GM21825 (cell line): ENCODE data around the gene GCNT2.
"Not testable (repeated sequence)": the region's sequence is repeated elsewhere in the genome, so short reads cannot be mapped to it uniquely, and the experiment has no call there.

ENCODE experiments used
- ATAC-seq: cut with Tn5 transposase; IDR thresholded peaks from one replicate; pipeline ENCODE4 v1.9.1; 2021; ENCODE audit warnings: mild to moderate bottlenecking, moderate library complexity; ENCODE audit not compliant: unreplicated experiment

Gene GCNT2

DNA sequence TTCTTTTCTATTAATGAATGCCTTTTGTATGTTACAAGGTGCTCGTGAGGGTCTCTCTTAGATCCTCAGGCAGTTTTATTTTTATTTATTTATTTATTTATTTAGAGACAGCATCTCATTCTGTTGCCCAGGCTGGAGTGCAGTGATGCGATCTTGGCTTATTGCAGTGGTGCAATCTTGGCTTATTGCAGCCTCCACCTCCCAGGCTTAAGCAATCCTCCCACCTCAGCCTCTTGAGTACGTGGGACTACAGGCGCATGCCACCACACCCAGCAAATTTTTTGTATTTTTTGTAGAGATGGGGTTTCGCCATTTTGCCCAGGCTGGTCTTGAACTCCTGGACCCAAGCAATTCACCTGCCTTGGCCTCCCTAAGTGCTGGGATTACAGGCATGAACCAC is 79.5 kb downstream of the GCNT2 start:
- ATAC-seq: not testable (repeated sequence)

- ATAC-seq: no peak
Measured at GRCh38 chr6:10603219-10603618, 82.1 kb downstream of the GCNT2 start.

DNA sequence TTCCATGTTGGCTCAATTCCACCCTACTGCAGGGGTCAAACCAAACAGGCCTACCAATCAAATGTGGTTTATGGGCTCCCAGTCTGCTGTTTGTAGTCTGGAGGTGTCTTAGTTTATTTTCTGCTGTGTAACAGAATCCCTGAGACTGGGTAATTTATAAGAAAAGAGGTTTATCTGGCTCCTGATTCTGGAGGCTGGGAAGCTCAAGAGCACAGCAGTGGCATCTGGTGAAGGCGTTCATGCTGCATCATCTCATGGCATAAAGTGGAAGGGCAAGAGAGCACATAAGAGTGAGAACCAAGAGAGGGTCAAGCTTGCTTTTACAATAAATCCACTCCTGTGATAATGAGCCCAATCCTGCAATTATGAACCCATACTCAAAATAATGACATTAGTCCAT is 87.9 kb downstream of the GCNT2 start:
- no peak for ATAC-seq

DNA sequence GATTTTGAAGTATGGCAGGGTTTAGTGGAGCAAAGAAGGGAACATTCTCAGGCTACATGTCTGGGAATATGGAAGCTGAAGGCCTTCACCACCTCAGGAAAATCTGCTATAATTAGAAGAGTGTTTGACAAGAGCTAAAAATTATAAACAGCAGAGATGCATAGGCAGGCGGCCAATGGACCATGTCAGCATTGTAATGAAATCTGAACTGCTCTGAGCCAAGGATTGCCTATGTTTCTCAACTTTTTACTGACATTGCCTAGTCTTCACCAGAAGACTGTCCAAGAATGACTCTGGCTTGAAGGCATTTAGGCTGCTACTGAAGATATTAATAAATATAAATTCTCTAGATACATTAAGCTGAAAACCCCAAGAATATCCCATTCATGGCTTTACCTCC is 89.1 kb downstream of the GCNT2 start:
- ATAC-seq: no peak

DNA sequence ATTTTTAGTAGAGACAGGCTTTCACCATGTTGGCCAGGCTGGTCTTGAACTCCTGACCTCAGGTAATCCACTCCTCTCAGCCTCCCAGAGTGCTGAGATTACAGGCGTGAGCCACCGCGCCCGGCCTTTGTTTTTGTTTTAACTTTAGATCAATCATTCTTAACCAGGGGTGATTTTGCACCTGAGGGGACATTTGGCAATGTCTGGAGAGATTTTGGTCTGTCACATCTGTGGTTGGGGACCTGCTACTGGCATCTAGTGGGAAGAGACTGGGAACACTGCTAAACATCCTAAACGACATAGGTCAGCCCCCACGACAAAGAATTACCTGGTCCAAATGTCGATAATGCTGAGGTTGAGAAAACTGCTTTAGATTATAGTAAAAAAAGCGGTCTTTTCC is 91.0 kb downstream of the GCNT2 start:
- ATAC-seq: no peak

DNA sequence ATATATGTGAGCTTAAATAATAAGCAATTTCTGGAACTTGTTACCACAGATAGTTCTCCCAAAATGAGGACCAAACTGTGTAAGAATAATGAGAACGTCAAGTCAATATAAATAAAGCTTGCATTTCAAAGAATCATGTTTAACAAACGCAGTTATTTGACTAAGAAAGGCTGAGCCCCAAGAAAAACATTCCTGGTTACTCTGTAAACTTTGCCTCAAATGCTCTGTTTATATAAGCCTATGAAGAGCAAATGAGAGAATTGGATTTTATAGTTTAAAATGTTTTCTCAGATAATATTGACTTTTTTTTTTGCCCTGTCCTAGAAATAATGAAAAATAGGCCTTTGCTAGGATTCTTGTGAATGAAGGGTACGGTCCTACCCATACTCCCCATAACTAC is 91.9 kb downstream of the GCNT2 start:
- no peak for ATAC-seq

DNA sequence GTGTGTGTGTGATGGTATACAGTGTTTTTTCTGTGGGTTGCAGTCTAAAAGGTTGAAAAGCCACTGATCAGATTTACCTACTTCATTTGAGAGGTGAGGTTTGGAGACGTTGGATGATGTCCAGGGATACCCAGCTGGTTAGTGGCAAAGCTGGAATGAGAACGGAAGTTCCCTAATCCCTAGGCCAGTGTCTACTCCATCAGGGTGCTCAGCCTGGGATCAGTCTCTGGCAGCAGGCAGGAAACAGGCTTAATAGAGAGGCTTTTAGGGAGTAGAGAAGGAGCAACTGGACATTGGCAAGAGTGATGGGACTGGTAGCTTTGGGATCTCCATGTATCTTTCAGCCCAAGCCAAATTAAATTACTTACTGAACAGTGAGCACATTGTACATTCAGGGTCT is 92.6 kb downstream of the GCNT2 start:
- ATAC-seq: no peak

GRCh38 chr6:10615675-10616074 is 94.5 kb downstream of the GCNT2 start:
- no peak for ATAC-seq

DNA sequence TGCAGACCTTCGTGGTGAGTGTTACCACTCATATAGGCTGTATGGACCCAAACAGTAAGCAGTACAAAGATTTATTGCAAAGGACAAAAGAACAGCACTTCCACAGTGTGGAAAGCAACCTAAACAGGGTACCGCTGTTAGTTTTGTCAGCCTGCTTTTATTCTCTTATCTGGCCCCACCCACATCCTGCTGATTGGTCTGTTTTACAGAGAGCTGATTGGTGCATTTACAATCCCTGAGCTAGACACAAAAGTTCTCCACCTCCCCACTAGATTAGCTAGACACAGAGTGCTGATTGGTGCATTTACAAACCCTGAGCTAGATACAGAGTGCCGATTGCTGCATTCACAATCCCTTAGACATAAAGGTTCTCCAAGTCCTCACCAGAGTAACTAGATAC is 95.1 kb downstream of the GCNT2 start:
- ATAC-seq: not testable (repeated sequence)

DNA sequence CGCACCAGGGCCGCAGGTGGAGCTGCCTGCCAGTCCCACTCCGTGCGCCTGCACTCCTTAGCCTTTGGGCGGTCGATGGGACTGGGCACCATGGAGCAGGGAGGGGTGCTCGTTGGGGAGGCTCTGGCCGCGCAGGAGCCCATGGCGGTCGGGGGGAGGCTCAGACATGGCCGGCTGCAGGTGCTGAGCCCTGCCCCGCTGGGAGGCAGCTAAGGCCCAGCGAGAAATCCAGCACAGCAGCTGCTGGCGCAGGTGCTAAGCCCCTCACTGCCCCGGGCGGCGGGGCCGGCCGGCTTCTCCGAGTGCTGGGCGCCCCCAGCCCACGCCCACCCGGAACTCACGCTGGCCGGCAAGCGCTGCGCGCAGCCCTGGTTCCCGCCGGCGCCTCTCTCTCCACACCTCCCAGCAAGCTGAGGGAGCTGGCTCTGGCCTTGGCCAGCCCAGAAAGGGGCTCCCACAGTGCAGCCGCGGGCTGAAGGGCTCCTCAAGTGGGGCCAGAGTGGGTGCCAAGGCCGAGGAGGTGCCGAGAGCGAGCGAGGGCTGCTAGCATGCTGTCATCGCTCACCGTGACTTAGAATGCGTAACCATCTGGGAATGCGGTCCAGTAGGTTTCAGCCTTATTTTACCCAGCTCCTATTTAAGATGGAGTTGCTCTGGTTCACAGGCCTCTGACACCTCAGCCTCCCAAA is 96.0 kb downstream of the GCNT2 start:
- no peak for ATAC-seq

DNA sequence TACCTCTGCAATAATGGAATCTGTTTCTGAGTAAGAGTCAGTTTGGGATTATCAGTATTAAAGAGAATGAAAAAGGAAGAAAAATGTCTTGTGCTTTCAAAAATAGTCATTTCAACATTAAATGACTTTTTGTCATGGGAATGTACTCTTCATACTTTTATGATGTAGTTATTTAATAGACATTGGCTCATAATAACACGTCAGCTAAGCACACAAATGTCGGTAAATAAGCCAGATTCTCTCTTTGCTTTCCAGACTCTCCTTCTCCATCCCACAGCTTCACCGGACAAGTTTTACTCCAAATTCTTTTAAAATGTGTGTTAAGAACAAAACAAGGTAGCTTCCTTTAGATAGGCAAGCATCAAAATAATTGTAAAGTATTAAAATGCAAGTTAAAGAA is 97.3 kb downstream of the GCNT2 start:
- no peak for ATAC-seq

- no peak for ATAC-seq
Measured at GRCh38 chr6:10621213-10621612, 100.1 kb downstream of the GCNT2 start.

- ATAC-seq: no peak
Measured at GRCh38 chr6:10621847-10622246, 100.7 kb downstream of the GCNT2 start.

GRCh38 chr6:10624836-10625235 is 103.7 kb downstream of the GCNT2 start:
- ATAC-seq: no peak

GRCh38 chr6:10626154-10626741 is 105.1 kb downstream of the GCNT2 start:
- ATAC-seq: no peak

GRCh38 chr6:10627800-10628199 is 106.6 kb downstream of the GCNT2 start:
- ATAC-seq: no peak

- no peak for ATAC-seq
Measured at GRCh38 chr6:10630178-10630577, 109.0 kb downstream of the GCNT2 start.

DNA sequence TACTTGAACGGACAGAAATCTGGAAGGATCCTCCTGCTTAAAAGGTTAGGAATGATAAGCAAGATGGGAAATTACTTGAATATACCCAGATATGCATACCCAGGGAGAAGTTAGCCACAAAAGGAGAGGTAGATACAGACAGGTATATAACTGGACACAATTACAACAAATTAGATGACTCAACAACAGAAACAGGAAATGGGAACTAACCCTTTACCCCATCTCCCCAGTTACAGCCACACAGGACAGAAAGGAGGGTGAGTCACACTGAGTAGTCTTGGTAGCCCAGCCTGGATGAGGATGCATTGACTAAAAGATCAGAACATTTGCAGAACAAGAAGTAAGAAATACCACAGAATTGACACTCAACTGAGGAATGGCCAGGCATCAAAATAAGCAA is 112.1 kb downstream of the GCNT2 start:
- ATAC-seq: peak; percentile 98

- no peak for ATAC-seq
Measured at GRCh38 chr6:10640412-10640811, 119.3 kb downstream of the GCNT2 start.

DNA sequence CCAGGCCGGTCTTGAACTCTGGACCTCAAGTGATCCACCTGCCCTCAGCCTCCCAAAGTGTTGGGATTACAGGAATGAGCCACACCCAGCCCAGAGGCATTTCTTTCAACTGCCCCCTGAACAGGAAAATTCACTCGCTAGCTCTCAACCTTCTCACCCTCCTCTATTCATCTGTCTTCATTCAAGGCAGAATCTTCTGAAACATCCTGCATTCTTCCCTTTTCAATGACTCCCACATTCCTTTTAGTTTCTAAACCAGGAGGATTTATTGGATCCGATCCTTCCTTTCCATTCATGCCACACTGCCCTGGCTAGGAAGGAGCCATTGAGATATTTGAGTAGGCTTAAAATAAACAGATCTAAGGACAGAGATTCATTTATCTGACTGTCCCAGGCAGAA is 120.4 kb downstream of the GCNT2 start:
- no peak for ATAC-seq

GRCh38 chr6:10643201-10643651 is 122.1 kb downstream of the GCNT2 start:
- peak; percentile 63 for ATAC-seq

DNA sequence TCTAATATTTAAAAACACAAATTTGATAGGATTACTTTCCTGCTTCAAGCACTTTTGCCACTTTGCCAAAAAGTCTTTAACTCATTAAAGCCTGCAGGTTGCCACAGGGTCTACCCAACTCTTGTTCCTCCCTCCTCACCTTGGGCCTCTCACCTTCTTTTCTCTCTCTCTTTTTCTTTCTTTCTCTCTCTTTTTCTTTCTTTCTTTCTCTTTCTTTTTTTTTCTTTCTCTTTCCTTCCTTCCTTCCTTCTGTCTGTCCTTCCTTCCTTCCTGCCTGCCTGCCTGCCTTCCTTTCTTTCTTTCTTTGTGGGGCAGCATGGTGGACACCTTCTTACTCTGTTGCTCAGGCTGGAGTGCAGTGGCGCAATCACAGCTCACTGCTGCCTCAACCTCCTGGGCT is 123.1 kb downstream of the GCNT2 start:
- no peak for ATAC-seq

- ATAC-seq: peak; percentile 55
Measured at GRCh38 chr6:10655508-10656055, 134.4 kb downstream of the GCNT2 start.
